Activated naive CD4-positive, alpha-beta T cell treated with anti-CD3 and anti-CD28 coated beads for 36 hours (primary cell): ENCODE data around the gene TPRG1. TPM values are rescaled to one million over a fixed set of nuclear protein-coding genes. Genes with fewer than 3 reads are reported as not detected.

Experiments
- CTCF ChIA-PET: fragments of 350-600 bp; sonication (Branson Sonifier 250); formaldehyde crosslinking; loops from one replicate; lab custom pipeline; 2021; ENCODE audit warnings: antibody characterized with exemption; lab: Charles Lee
- DNase-seq: peaks from one replicate; pipeline ENCODE4 v3.0.0-alpha.2; 2020
- H3K27ac Mint-ChIP-seq: one replicate; pipeline ENCODE4 v1.8.0; 2021; ENCODE audit warnings: mild to moderate bottlenecking, mixed read lengths
- H3K27me3 Mint-ChIP-seq: one replicate; pipeline ENCODE4 v1.8.0; 2021; ENCODE audit warnings: low read depth, mixed read lengths
- H3K36me3 Mint-ChIP-seq: one replicate; pipeline ENCODE4 v1.8.0; 2021; ENCODE audit warnings: low read depth, mixed read lengths
- H3K4me1 Mint-ChIP-seq: one replicate; pipeline ENCODE4 v1.8.0; 2021; ENCODE audit warnings: low read depth, mixed read lengths
- H3K4me3 Mint-ChIP-seq: one replicate; pipeline ENCODE4 v1.8.0; 2021; ENCODE audit warnings: mild to moderate bottlenecking, moderate library complexity, mixed read lengths
- H3K9me3 Mint-ChIP-seq: one replicate; pipeline ENCODE4 v1.8.0; 2021; ENCODE audit warnings: mixed read lengths
- intact Hi-C: fragments of 100-400 bp; cut with micrococcal nuclease; formaldehyde crosslinking; loops from one replicate; pipeline ENCODE4 v1.15.1; 2023
- total RNA-seq, 2 experiments: library from RNA; stranded (reverse); gene quantifications; one replicate each; pipeline ENCODE4 v1.2.3, GENCODE V29; 2021

Gene TPRG1
- total RNA-seq, 2 experiments from 2014 or later: 0.55 to 1.0 TPM

GRCh38 chr3:189304465-189305351, 132.9 kb downstream of the TPRG1 start:
- H3K27ac Mint-ChIP-seq: peak overlapping the region; percentile 68
- no peaks in the 10 kb centered on the region for H3K36me3 Mint-ChIP-seq
- CTCF ChIA-PET: interaction anchor here (0.6 to 1.5 kb wide), 6 partner anchors 11 to 162 kb away, joined by 3 to 4 read pairs (median 3); no protein-coding TSS in a partner anchor
- no peaks in the 10 kb centered on the region for H3K9me3 Mint-ChIP-seq
- peak overlapping the region; percentile 17 for H3K4me3 Mint-ChIP-seq
- H3K27me3 Mint-ChIP-seq: no peaks in the 10 kb centered on the region
- peaks cover 57% of the 10 kb centered on the region for H3K4me1 Mint-ChIP-seq
- DNase-seq: peak; percentile 59
- intact Hi-C loops: loop anchor here (1.0 to 10.0 kb wide), 10 partner anchors 16 to 1210 kb away; partner anchors contain the start of genes CLDN1 and IL1RAP

GRCh38 chr3:189305412-189305811, 133.6 kb downstream of the TPRG1 start:
- no peaks in the 10 kb centered on the region for H3K9me3 Mint-ChIP-seq
- H3K36me3 Mint-ChIP-seq: no peaks in the 10 kb centered on the region
- no peak for DNase-seq
- H3K4me1 Mint-ChIP-seq: peaks cover 53% of the 10 kb centered on the region
- intact Hi-C loops: loop anchor here (1.0 to 10.0 kb wide), 10 partner anchors 17 to 1209 kb away; partner anchors contain the start of genes CLDN1 and IL1RAP
- H3K27me3 Mint-ChIP-seq: no peaks in the 10 kb centered on the region
- H3K4me3 Mint-ChIP-seq: peak overlapping the region; percentile 17
- H3K27ac Mint-ChIP-seq: peak overlapping the region; percentile 68
- CTCF ChIA-PET: interaction anchor here (0.6 to 1.5 kb wide), 6 partner anchors 12 to 163 kb away, joined by 3 to 4 read pairs (median 3); no protein-coding TSS in a partner anchor

- CTCF ChIA-PET: interaction anchor here (0.6 to 1.1 kb wide), 2 partner anchors 48 to 1004 kb away, joined by 3 read pairs; no protein-coding TSS in a partner anchor
- no peak for DNase-seq
- Mint-ChIP-seq H3K27me3 (no peaks in the 10 kb centered on the region), H3K36me3 (no peaks in the 10 kb centered on the region), H3K4me3 (no peak overlapping the region), H3K27ac (peak overlapping the region; percentile 38), H3K9me3 (no peaks in the 10 kb centered on the region), H3K4me1 (peaks cover 45% of the 10 kb centered on the region)
- intact Hi-C loops: loop anchor here (10.0 kb wide), 2 partner anchors 1017 to 1207 kb away; partner anchors contain the start of genes CLDN1 and IL1RAP
These were observed 136.2 kb downstream of the TPRG1 start for GRCh38 chr3:189307963-189308362.

GRCh38 chr3:189308608-189309007, 136.8 kb downstream of the TPRG1 start:
- CTCF ChIA-PET: interaction anchor here (1.1 kb wide), 1 partner anchor 47 kb away, joined by 3 read pairs; no protein-coding TSS in a partner anchor
- Mint-ChIP-seq H3K27ac (peak overlapping the region; percentile 43), H3K36me3 (no peaks in the 10 kb centered on the region), H3K9me3 (no peaks in the 10 kb centered on the region), H3K4me1 (peaks cover 44% of the 10 kb centered on the region), H3K4me3 (no peak overlapping the region), H3K27me3 (no peaks in the 10 kb centered on the region)
- no peak for DNase-seq
- intact Hi-C loops: loop anchor here (10.0 kb wide), 2 partner anchors 1016 to 1206 kb away; partner anchors contain the start of genes CLDN1 and IL1RAP

GRCh38 chr3:189309400-189309975, 137.7 kb downstream of the TPRG1 start:
- H3K27me3 Mint-ChIP-seq: no peaks in the 10 kb centered on the region
- H3K27ac Mint-ChIP-seq: no peak overlapping the region
- intact Hi-C loops: loop anchor here (10.0 kb wide), 2 partner anchors 1015 to 1205 kb away; partner anchors contain the start of genes CLDN1 and IL1RAP
- no peak overlapping the region for H3K4me3 Mint-ChIP-seq
- H3K36me3 Mint-ChIP-seq: no peaks in the 10 kb centered on the region
- H3K4me1 Mint-ChIP-seq: peaks cover 35% of the 10 kb centered on the region
- CTCF ChIA-PET: interaction anchor here (1.4 kb wide), 1 partner anchor 10 kb away, joined by 3 read pairs; no protein-coding TSS in a partner anchor
- no peaks in the 10 kb centered on the region for H3K9me3 Mint-ChIP-seq
- no peak for DNase-seq

- CTCF ChIA-PET: interaction anchor here (1.0 kb wide), 1 partner anchor 10 kb away, joined by 4 read pairs; no protein-coding TSS in a partner anchor
These were observed 139.8 kb downstream of the TPRG1 start for GRCh38 chr3:189311521-189311920.

GRCh38 chr3:189312866-189313265, 141.1 kb downstream of the TPRG1 start:
- CTCF ChIA-PET: no interaction called here
- intact Hi-C loops: no loop called here
- Mint-ChIP-seq H3K4me3 (no peak overlapping the region), H3K27me3 (no peaks in the 10 kb centered on the region), H3K27ac (no peak overlapping the region), H3K4me1 (peaks cover 19% of the 10 kb centered on the region), H3K36me3 (no peaks in the 10 kb centered on the region), H3K9me3 (no peaks in the 10 kb centered on the region)
- no peak for DNase-seq

More at GRCh38 chr3:189311521-189311920, 139.8 kb downstream of the TPRG1 start:
- Mint-ChIP-seq H3K36me3 (no peaks in the 10 kb centered on the region), H3K9me3 (no peaks in the 10 kb centered on the region), H3K27me3 (no peaks in the 10 kb centered on the region), H3K4me3 (no peak overlapping the region), H3K27ac (no peak overlapping the region), H3K4me1 (peaks cover 22% of the 10 kb centered on the region)
- no peak for DNase-seq
- intact Hi-C loops: no loop called here

- CTCF ChIA-PET: interaction anchor here (0.7 to 1.0 kb wide), 2 partner anchors 16 to 44 kb away, joined by 3 to 4 read pairs; no protein-coding TSS in a partner anchor
- peaks cover 15% of the 10 kb centered on the region for H3K4me1 Mint-ChIP-seq
- H3K4me3 Mint-ChIP-seq: no peak overlapping the region
- no peaks in the 10 kb centered on the region for H3K9me3 Mint-ChIP-seq
- no peak overlapping the region for H3K27ac Mint-ChIP-seq
- no peaks in the 10 kb centered on the region for H3K27me3 Mint-ChIP-seq
- intact Hi-C loops: no loop called here
- no peaks in the 10 kb centered on the region for H3K36me3 Mint-ChIP-seq
- no peak for DNase-seq
These were observed 144.7 kb downstream of the TPRG1 start for GRCh38 chr3:189316296-189317019.

GRCh38 chr3:189317911-189318310, 146.1 kb downstream of the TPRG1 start:
- CTCF ChIA-PET: no interaction called here

GRCh38 chr3:189320511-189320910, 148.7 kb downstream of the TPRG1 start:
- intact Hi-C loops: loop anchor here (10.0 kb wide), 2 partner anchors 536 to 1264 kb away; no protein-coding TSS in a partner anchor
- peaks cover 1% of the 10 kb centered on the region for H3K9me3 Mint-ChIP-seq
- H3K27ac Mint-ChIP-seq: no peak overlapping the region
- H3K27me3 Mint-ChIP-seq: no peaks in the 10 kb centered on the region
- no peaks in the 10 kb centered on the region for H3K36me3 Mint-ChIP-seq
- H3K4me3 Mint-ChIP-seq: no peak overlapping the region
- DNase-seq: no peak
- peaks cover 47% of the 10 kb centered on the region for H3K4me1 Mint-ChIP-seq
- CTCF ChIA-PET: interaction anchor here (0.6 to 1.8 kb wide), 4 partner anchors 9 to 1288 kb away, joined by 3 to 6 read pairs (median 4); no protein-coding TSS in a partner anchor

More at GRCh38 chr3:189317911-189318310, 146.1 kb downstream of the TPRG1 start:
- no peak overlapping the region for H3K4me3 Mint-ChIP-seq
- no peaks in the 10 kb centered on the region for H3K27me3 Mint-ChIP-seq
- H3K4me1 Mint-ChIP-seq: peaks cover 24% of the 10 kb centered on the region
- intact Hi-C loops: no loop called here
- no peaks in the 10 kb centered on the region for H3K36me3 Mint-ChIP-seq
- no peak for DNase-seq
- no peak overlapping the region for H3K27ac Mint-ChIP-seq
- peaks cover 1% of the 10 kb centered on the region for H3K9me3 Mint-ChIP-seq

GRCh38 chr3:189322339-189322738, 150.6 kb downstream of the TPRG1 start:
- Mint-ChIP-seq H3K4me1 (peaks cover 49% of the 10 kb centered on the region), H3K36me3 (no peaks in the 10 kb centered on the region), H3K4me3 (no peak overlapping the region), H3K27me3 (no peaks in the 10 kb centered on the region), H3K27ac (no peak overlapping the region), H3K9me3 (peaks cover 1% of the 10 kb centered on the region)
- DNase-seq: no peak
- intact Hi-C loops: loop anchor here (10.0 kb wide), 2 partner anchors 538 to 1262 kb away; no protein-coding TSS in a partner anchor
- CTCF ChIA-PET: interaction anchor here (1.8 kb wide), 1 partner anchor 11 kb away, joined by 4 read pairs; no protein-coding TSS in a partner anchor
